ENCODE results near the gene MYO1A. TPM values are rescaled to one million over a fixed set of nuclear protein-coding genes. Genes with fewer than 3 reads are reported as not detected.

Gene MYO1A
- total and polyA plus RNA-seq, 2 of the 13 experiments (the other 11 are each of a cell fraction or from before 2014, with no cell fraction given) = 5.3 to 6.0 TPM

DNA sequence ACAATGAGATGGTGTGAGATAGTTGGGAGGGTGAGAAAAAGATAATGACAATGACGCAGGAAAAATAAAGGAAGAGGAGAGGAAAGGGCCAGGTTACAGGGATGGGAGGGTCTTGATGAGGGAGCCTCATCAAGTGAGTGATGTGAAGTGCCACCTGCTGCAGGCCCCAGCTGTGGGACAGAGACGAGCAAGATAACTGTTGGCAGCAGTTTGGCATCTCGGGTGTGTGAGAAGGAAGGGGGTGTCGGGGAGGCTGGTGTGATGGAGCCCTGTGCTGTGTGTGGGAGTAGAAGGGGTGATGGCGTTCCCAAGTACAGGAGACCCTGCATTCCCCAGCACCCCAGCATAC is 22.1 kb downstream of the MYO1A start (continued):
- TF ChIP-seq, protein P1, sequence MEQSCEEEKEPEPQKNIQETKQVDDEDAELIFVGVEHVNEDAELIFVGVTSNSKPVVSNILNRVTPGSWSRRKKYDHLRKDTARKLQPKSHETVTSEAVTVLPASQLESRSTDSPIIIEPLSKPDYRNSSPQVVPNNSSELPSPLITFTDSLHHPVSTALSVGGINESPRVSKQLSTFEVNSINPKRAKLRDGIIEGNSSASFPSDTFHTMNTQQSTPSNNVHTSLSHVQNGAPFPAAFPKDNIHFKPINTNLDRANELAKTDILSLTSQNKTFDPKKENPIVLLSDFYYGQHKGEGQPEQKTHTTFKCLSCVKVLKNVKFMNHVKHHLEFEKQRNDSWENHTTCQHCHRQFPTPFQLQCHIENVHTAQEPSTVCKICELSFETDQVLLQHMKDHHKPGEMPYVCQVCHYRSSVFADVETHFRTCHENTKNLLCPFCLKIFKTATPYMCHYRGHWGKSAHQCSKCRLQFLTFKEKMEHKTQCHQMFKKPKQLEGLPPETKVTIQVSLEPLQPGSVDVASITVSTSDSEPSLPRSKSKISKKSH (CRISPR knock-in tag; IDR thresholded peaks at IDR 0.05; ENCODE audit: borderline replicate concordance) = no peak

DNA sequence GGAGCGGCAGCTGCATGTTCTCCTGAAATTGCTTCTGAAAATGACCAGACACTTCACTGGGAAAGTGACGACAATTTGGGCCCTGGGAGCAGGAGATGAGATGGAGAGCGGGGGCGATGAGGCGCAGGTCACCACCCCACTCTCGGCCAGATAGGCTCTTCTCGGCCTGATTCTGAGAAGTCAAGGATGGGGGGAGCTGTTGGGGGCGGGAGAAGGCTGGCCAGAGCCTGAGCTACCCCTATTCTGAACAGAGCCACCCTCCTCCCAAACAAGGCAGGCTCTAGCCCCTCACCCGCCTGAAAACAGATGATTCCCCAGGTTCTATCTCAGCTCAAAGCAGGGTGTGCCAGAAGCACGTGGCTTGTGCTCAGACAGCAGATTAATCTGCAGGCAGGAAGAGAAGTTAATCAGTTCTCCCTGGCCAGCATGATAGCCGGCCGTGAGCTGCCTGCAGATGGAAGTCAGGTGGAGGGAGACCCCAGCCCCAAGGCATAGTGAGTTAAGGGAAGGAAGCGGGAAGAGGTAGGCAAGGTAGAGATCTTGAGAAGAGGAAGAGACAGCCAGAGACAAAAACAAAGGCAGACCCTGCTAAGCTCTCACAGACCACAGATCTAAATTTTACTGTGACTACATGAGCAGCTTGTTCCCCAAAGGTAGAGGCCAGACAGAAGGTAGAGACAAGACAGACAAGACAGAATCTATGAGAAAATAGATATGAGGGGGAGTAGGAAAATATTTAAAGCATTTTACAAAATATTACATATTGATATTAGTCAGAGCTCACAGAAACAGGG is 22.7 kb downstream of the MYO1A start:
- Histone ChIP-seq H2AFZ (ENCODE audit: low read length) (no peak overlapping the region), H3K9me3 (ENCODE audit: low read length) (no peaks in the 10 kb centered on the region)
- BruUV-seq (replicated peaks) = no TSS peak

DNA sequence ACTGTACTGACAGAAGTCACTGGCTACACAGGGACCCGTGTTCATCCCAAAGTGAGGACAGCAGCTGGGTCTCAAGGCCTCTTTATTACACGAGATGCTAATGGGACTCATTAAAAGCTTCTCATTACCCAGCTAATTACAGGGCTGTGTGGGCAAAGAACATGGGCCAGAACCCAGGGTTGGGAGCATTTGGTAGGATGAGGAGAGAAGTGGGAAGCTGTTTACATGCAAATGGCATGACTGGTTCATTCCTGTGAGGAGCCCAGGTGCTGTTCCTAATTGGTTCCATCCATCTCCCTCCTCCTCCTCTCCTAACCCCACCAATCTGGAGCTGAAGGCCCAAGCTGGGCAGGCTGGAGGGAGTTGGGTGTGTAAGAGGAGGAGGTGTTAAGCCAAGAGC is 24.7 kb downstream of the MYO1A start:
- no peaks in the 10 kb centered on the region for H3K9me3 ChIP-seq (ENCODE audit: low read length)
- H3K4me2 ChIP-seq (ENCODE audit: low read depth, low read length) = no peak overlapping the region
- CTCF ChIA-PET (ENCODE audit: low intra/inter-chr PET ratio, low total read pairs) = no interaction called here
- no peak overlapping the region for H3K9ac ChIP-seq (ENCODE audit: insufficient read depth, low read depth, low read length)
- no peaks in the 10 kb centered on the region for H3K4me1 ChIP-seq (ENCODE audit: insufficient read depth, low read length)
- H3K4me3 ChIP-seq (replicated peaks in 1 of 3; ENCODE audit: insufficient read depth in 1 of 3, low read depth in 2 of 3, low read length in 3 of 3) = no peak overlapping the region
- intact Hi-C loops (cut with micrococcal nuclease; ENCODE audit: unreplicated experiment) = no loop called here
- no peaks in the 10 kb centered on the region for H4K20me1 ChIP-seq (ENCODE audit: insufficient read depth, low read length)
- DNase-seq (ENCODE audit: low spot score) = no peak
- no peaks in the 10 kb centered on the region for H3K36me3 ChIP-seq (replicated peaks in 1 of 2; ENCODE audit: control insufficient read depth in 1 of 2, insufficient read depth in 2 of 2, low read length in 2 of 2)
- ATAC-seq = no peak
- H3K27ac ChIP-seq (ENCODE audit: extremely low read length, insufficient read depth, low read length) = no peak overlapping the region
- POLR2A ChIA-PET = interaction anchor here (0.7 kb wide), 1 partner anchor 9 kb away, joined by 3 read pairs; the partner anchor contains the start of gene TAC3
- no peaks in the 10 kb centered on the region; a peak in 1 of 5 replicates for H3K27me3 ChIP-seq (ENCODE audit: control insufficient read depth in 1 of 2, insufficient read depth in 2 of 2, low read length in 2 of 2)
- no peaks in the 10 kb centered on the region for H3K79me2 ChIP-seq (ENCODE audit: insufficient read depth, low read length)
- in situ Hi-C loops (cut with HindIII; ENCODE audit: extremely low pct_ligation_motif_present, low pct_unique_long_range_greater_than_20kb) = no loop called here
- no peak for FAIRE-seq
- WGBS (ENCODE audit: low lambda C conversion rate) = no CpG with 5 or more reads among the region's 2 CpGs
- BruUV-seq (replicated peaks) = no TSS peak
- no peak overlapping the region for H2AFZ ChIP-seq (ENCODE audit: low read length)
- no peak for TF ChIP-seq KLF16 (CRISPR knock-in tag; IDR thresholded peaks at IDR 0.05)
- no peak for TF ChIP-seq FOSL2 (CRISPR knock-in tag; IDR thresholded peaks at IDR 0.05)
- TF ChIP-seq, protein P2, sequence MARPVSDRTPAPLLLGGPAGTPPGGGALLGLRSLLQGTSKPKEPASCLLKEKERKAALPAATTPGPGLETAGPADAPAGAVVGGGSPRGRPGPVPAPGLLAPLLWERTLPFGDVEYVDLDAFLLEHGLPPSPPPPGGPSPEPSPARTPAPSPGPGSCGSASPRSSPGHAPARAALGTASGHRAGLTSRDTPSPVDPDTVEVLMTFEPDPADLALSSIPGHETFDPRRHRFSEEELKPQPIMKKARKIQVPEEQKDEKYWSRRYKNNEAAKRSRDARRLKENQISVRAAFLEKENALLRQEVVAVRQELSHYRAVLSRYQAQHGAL (CRISPR knock-in tag; IDR thresholded peaks at IDR 0.05; ENCODE audit: not compliant biosample characterization) = no peak
- TF ChIP-seq ETV5 (CRISPR knock-in tag; IDR thresholded peaks at IDR 0.05; ENCODE audit: borderline replicate concordance) = no peak
- no peak for TF ChIP-seq SOX13 (IDR thresholded peaks at IDR 0.05)
- no peak for TF ChIP-seq SOX13 (CRISPR knock-in tag; conservative IDR thresholded peaks at IDR 0.05 in 1 of 2, IDR thresholded peaks at IDR 0.05 in 1 of 2)
- TF ChIP-seq, protein P3, sequence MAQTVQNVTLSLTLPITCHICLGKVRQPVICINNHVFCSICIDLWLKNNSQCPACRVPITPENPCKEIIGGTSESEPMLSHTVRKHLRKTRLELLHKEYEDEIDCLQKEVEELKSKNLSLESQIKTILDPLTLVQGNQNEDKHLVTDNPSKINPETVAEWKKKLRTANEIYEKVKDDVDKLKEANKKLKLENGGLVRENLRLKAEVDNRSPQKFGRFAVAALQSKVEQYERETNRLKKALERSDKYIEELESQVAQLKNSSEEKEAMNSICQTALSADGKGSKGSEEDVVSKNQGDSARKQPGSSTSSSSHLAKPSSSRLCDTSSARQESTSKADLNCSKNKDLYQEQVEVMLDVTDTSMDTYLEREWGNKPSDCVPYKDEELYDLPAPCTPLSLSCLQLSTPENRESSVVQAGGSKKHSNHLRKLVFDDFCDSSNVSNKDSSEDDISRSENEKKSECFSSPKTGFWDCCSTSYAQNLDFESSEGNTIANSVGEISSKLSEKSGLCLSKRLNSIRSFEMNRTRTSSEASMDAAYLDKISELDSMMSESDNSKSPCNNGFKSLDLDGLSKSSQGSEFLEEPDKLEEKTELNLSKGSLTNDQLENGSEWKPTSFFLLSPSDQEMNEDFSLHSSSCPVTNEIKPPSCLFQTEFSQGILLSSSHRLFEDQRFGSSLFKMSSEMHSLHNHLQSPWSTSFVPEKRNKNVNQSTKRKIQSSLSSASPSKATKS (CRISPR knock-in tag; IDR thresholded peaks at IDR 0.05) = no peak

More for the DNA sequence above, 22.7 kb downstream of the MYO1A start:
- H3K36me3 ChIP-seq (replicated peaks in 1 of 2; ENCODE audit: control insufficient read depth in 1 of 2, insufficient read depth in 2 of 2, low read length in 2 of 2) = no peaks in the 10 kb centered on the region
- ChIA-PET POLR2A (interaction anchor here (0.6 to 1.3 kb wide), 2 partner anchors 9 to 186 kb away, joined by 3 to 4 read pairs; no protein-coding TSS in a partner anchor), CTCF (ENCODE audit: low intra/inter-chr PET ratio, low total read pairs) (no interaction called here)
- DNase-seq (ENCODE audit: low spot score) (no peak), ATAC-seq (no peak), FAIRE-seq (no peak)
- H3K4me3 ChIP-seq (replicated peaks in 1 of 3; ENCODE audit: insufficient read depth in 1 of 3, low read depth in 2 of 3, low read length in 3 of 3) = no peak overlapping the region
- H3K9ac ChIP-seq (ENCODE audit: insufficient read depth, low read depth, low read length) = no peak overlapping the region
- intact Hi-C loops (cut with micrococcal nuclease; ENCODE audit: unreplicated experiment) (no loop called here), in situ Hi-C loops (cut with HindIII; ENCODE audit: extremely low pct_ligation_motif_present, low pct_unique_long_range_greater_than_20kb) (no loop called here)
- no peak overlapping the region for H3K27ac ChIP-seq (ENCODE audit: extremely low read length, insufficient read depth, low read length)
- TF ChIP-seq KLF6 (CRISPR knock-in tag; IDR thresholded peaks at IDR 0.05) (no peak), ZNF263 (CRISPR knock-in tag; IDR thresholded peaks at IDR 0.05) (no peak), DR1 (CRISPR knock-in tag; IDR thresholded peaks at IDR 0.05) (no peak), ZNF460 (CRISPR knock-in tag; IDR thresholded peaks at IDR 0.05; ENCODE audit: borderline replicate concordance) (no peak), ZNF207 (IDR thresholded peaks at IDR 0.05; ENCODE audit: borderline replicate concordance) (no peak)
- no peaks in the 10 kb centered on the region for H3K27me3 ChIP-seq (ENCODE audit: control insufficient read depth in 1 of 2, insufficient read depth in 2 of 2, low read length in 2 of 2)
- peaks cover 11% of the 10 kb centered on the region for H3K4me1 ChIP-seq (ENCODE audit: insufficient read depth, low read length)
- 72% methylated on average over 11 of the region's 13 CpGs for WGBS (ENCODE audit: low lambda C conversion rate)
- H3K4me2 ChIP-seq (ENCODE audit: low read depth, low read length) = no peak overlapping the region
- H3K79me2 ChIP-seq (ENCODE audit: insufficient read depth, low read length) = no peaks in the 10 kb centered on the region
- H4K20me1 ChIP-seq (ENCODE audit: insufficient read depth, low read length) = no peaks in the 10 kb centered on the region

Measured in HepG2 (cell line).